PC-9 (cell line): Measurements from ENCODE around the gene PER2. TPM values are rescaled to one million over a fixed set of nuclear protein-coding genes. Genes with fewer than 3 reads are reported as not detected.
"Not testable (repeated sequence)": the region's sequence is repeated elsewhere in the genome, so short reads cannot be mapped to it uniquely, and the experiment has no call there.

Experiments used
- BruUV-seq: library from RNA; stranded (reverse); fragments of 400-500 nt; replicated peaks from 2 replicates; lab custom pipeline; 2021; lab: Mats Ljungman, UMichigan
- CTCF ChIA-PET: fragments of 300-600 bp; sonication (Branson Sonifier 250); formaldehyde crosslinking; loops from one replicate; lab custom pipeline; 2022; ENCODE audit warnings: antibody characterized with exemption; lab: Charles Lee
- POLR2A ChIA-PET: fragments of 300-600 bp; sonication (Branson Sonifier 250); formaldehyde crosslinking; loops from one replicate; lab custom pipeline; 2022; ENCODE audit warnings: antibody characterized with exemption; ENCODE audit not compliant: unreplicated experiment; lab: Charles Lee
- DNase-seq, 2 experiments: peaks; one replicate each; pipeline versions ENCODE4 v3.0.0 to v3.0.0-alpha.2; 2015 to 2022; ENCODE audit warnings: mixed read lengths in 1 of 2
- H2AFZ ChIP-seq: fragments of 200-600 bp; sonication (generic); 2 replicates; pipeline ENCODE4 v1.8.1; 2017; ENCODE audit warnings: antibody characterized with exemption
- H3F3A ChIP-seq: fragments of 200-600 bp; sonication (generic); 2 replicates; pipeline ENCODE4 v1.8.1; 2017; ENCODE audit warnings: antibody characterized with exemption, mild to moderate bottlenecking, low read depth; ENCODE audit not compliant: insufficient read depth
- H3K27ac ChIP-seq: fragments of 200-600 bp; sonication (generic); 2 replicates; pipeline ENCODE4 v1.6.1; 2016; ENCODE audit warnings: mixed run types
- H3K27me3 ChIP-seq: fragments of 200-600 bp; sonication (generic); 2 replicates; pipeline ENCODE4 v1.6.1; 2016; ENCODE audit warnings: low read depth, mixed run types; ENCODE audit not compliant: insufficient read depth
- H3K36me3 ChIP-seq: fragments of 200-600 bp; sonication (generic); 2 replicates; pipeline ENCODE4 v1.6.1; 2016; ENCODE audit warnings: low read depth, mixed run types
- H3K4me1 ChIP-seq: fragments of 200-600 bp; sonication (generic); replicated peaks from 2 replicates; pipeline ENCODE4 v1.6.1; 2016; ENCODE audit warnings: mixed run types; ENCODE audit not compliant: insufficient read depth
- H3K4me2 ChIP-seq: fragments of 200-600 bp; sonication (generic); 2 replicates; pipeline ENCODE4 v1.6.1; 2017; ENCODE audit warnings: mixed run types
- H3K4me3 ChIP-seq: fragments of 200-600 bp; sonication (generic); 2 replicates; pipeline ENCODE4 v1.6.1; 2016; ENCODE audit warnings: mixed run types
- H3K79me2 ChIP-seq: fragments of 200-600 bp; sonication (generic); 2 replicates; pipeline ENCODE4 v1.6.1; 2017; ENCODE audit warnings: low read depth, mixed run types
- H3K9me2 ChIP-seq: fragments of 200-600 bp; sonication (generic); 2 replicates; pipeline ENCODE4 v1.8.1; 2017; ENCODE audit warnings: mild to moderate bottlenecking; ENCODE audit not compliant: insufficient read depth
- H3K9me3 ChIP-seq: fragments of 200-600 bp; sonication (generic); 2 replicates; pipeline ENCODE4 v1.8.1; 2016; ENCODE audit warnings: low read depth; ENCODE audit not compliant: insufficient read depth
- H4K20me1 ChIP-seq: fragments of 200-600 bp; sonication (generic); 2 replicates; pipeline ENCODE4 v1.8.1; 2017; ENCODE audit not compliant: insufficient read depth
- EZH2 ChIP-seq: fragments of 200-600 bp; sonication (generic); IDR thresholded peaks from 2 replicates; pipeline ENCODE4 v1.8.0; 2017; ENCODE audit warnings: antibody characterized with exemption, low read depth
- intact Hi-C: fragments of 100-400 bp; cut with micrococcal nuclease; formaldehyde crosslinking; loops from one replicate; pipeline ENCODE4 v1.10.0; 2022; ENCODE audit not compliant: unreplicated experiment
- total RNA-seq: library from RNA; stranded (reverse); gene quantifications from 2 replicates; pipeline ENCODE4 v1.2.3, GENCODE V29; 2021
- TF ChIP-seq, protein P1 (sequence below): fragments of 200-600 bp; sonication (generic); conservative IDR thresholded peaks from 2 replicates; pipeline ENCODE4 v1.6.1; 2017; ENCODE audit warnings: mixed run types, antibody characterized with exemption, mild to moderate bottlenecking, moderate library complexity

The PER2 gene
- total RNA-seq, 1 experiment from 2014 or later: 18.9 TPM

DNA sequence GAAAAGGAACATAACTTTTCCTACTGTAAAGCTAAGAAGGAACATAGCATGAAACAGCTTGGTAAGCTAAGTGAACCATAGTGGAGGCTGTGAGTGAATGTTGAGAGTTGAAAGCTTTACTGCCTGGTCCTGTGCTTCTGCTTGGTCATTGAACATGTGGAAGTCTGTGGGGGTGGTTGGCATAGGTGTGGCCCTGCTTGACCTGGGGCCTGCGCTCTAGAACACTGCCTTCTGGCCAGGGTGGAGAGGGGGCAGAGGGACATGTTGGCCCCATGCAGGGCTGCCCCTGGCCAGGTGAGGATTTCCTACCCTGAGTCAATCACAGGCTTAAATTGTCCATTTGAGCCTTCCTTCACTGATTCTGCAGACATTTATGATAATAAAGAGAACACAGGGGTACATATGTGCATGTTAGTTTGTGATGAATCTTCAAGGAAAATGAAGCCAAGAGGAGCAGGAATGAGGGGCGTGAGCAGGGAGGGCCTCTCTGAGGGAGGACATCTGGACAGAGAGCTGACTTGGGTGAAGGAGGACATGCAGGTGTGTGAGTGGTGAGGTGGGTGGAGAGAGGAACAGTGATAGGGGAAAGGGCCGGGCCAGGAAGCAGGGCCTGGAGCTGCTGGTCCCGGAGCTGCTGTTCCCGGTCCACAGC, 48.5 kb upstream of the PER2 start:
- H3K9me2 ChIP-seq: no peaks in the 10 kb centered on the region
- no peak overlapping the region for H3K4me2 ChIP-seq
- H3K4me1 ChIP-seq: no peaks in the 10 kb centered on the region
- no peak overlapping the region for H3K4me3 ChIP-seq
- no peak for DNase-seq
- no peaks in the 10 kb centered on the region for H3K27me3 ChIP-seq
- intact Hi-C loops: loop anchor here (5.0 kb wide), 1 partner anchor 80 kb away; no protein-coding TSS in a partner anchor
- no peak overlapping the region for H2AFZ ChIP-seq
- TF ChIP-seq EZH2: no peak
- TF ChIP-seq, protein P1, sequence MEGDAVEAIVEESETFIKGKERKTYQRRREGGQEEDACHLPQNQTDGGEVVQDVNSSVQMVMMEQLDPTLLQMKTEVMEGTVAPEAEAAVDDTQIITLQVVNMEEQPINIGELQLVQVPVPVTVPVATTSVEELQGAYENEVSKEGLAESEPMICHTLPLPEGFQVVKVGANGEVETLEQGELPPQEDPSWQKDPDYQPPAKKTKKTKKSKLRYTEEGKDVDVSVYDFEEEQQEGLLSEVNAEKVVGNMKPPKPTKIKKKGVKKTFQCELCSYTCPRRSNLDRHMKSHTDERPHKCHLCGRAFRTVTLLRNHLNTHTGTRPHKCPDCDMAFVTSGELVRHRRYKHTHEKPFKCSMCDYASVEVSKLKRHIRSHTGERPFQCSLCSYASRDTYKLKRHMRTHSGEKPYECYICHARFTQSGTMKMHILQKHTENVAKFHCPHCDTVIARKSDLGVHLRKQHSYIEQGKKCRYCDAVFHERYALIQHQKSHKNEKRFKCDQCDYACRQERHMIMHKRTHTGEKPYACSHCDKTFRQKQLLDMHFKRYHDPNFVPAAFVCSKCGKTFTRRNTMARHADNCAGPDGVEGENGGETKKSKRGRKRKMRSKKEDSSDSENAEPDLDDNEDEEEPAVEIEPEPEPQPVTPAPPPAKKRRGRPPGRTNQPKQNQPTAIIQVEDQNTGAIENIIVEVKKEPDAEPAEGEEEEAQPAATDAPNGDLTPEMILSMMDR: no peak
- ChIA-PET POLR2A (no interaction called here), CTCF (interaction anchor here (1.0 kb wide), 1 partner anchor 47 kb away, joined by 3 read pairs; no protein-coding TSS in a partner anchor)
- H3K36me3 ChIP-seq: peaks cover 11% of the 10 kb centered on the region; the same call in 1 of the 2 replicates
- H4K20me1 ChIP-seq: peaks cover 13% of the 10 kb centered on the region
- no peak overlapping the region for H3K27ac ChIP-seq
- no peaks in the 10 kb centered on the region for H3F3A ChIP-seq
- H3K9me3 ChIP-seq: no peaks in the 10 kb centered on the region
- no TSS peak for BruUV-seq
- no peaks in the 10 kb centered on the region for H3K79me2 ChIP-seq

DNA sequence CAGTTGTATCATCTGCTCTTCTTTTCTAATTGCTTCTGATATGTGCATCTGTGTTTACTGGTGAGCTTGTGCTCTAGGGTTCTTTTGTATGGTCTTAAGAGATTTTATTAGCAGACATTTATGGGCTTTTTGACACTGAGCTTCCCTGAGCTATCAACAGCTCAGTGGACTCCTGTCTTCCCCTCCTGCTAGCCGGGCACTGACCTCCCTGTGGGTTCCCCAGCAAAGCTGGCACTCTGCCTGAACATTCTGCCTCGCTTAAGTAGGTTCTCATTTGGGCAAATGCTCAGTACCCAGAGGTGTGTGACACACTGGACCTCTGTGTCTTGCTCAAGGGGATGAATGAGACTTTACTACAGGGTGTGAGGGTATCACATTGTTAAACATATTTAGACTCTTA, 47.7 kb upstream of the PER2 start:
- TF ChIP-seq, protein P1: no peak
- no peak for TF ChIP-seq EZH2
- H3K4me2 ChIP-seq: no peak overlapping the region

DNA sequence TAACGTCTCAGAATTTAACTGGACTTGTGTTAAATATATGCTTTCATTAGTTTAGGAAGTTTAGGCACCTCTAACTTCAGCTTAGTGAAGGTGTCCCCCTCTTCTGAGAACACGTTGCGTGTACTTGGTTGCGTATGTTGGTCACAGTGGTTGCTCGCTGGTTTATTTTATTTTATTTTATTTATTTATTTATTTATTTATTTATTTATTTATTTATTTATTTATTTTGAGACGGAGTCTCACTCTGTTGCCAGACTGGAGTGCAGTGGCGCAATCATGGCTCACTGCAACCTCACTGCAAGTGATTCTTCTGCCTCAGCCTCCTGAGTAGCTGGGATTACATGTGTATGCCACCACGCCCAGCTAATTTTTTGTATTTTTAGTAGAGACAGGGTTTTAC, 47.2 kb upstream of the PER2 start:
- Histone ChIP-seq H4K20me1 (peaks cover 13% of the 10 kb centered on the region), H3K36me3 (peaks cover 14% of the 10 kb centered on the region)
- CTCF ChIA-PET, H3K27me3 ChIP-seq, POLR2A ChIA-PET, H3K9me2 ChIP-seq, H3K4me3 ChIP-seq, H3K79me2 ChIP-seq, H2AFZ ChIP-seq, H3K4me2 ChIP-seq, H3F3A ChIP-seq, H3K9me3 ChIP-seq, H3K27ac ChIP-seq, DNase-seq, BruUV-seq, H3K4me1 ChIP-seq: not testable (repeated sequence)
- intact Hi-C loops: loop anchor here (5.0 kb wide), 1 partner anchor 78 kb away; no protein-coding TSS in a partner anchor

More for the DNA sequence above, 47.7 kb upstream of the PER2 start:
- BruUV-seq: no TSS peak
- no peak overlapping the region for H2AFZ ChIP-seq
- peaks cover 11% of the 10 kb centered on the region; the same call in 1 of the 2 replicates for H3K36me3 ChIP-seq
- H3K79me2 ChIP-seq: no peaks in the 10 kb centered on the region
- H3K4me3 ChIP-seq: no peak overlapping the region
- H4K20me1 ChIP-seq: peaks cover 13% of the 10 kb centered on the region
- no peak overlapping the region for H3K27ac ChIP-seq
- H3K27me3 ChIP-seq: no peaks in the 10 kb centered on the region
- intact Hi-C loops: loop anchor here (5.0 kb wide), 1 partner anchor 79 kb away; no protein-coding TSS in a partner anchor
- ChIA-PET CTCF (interaction anchor here (0.6 kb wide), 1 partner anchor 400 kb away, joined by 3 read pairs; no protein-coding TSS in a partner anchor), POLR2A (no interaction called here)
- no peaks in the 10 kb centered on the region for H3K9me3 ChIP-seq
- no peak for DNase-seq
- H3K9me2 ChIP-seq: no peaks in the 10 kb centered on the region
- H3F3A ChIP-seq: no peaks in the 10 kb centered on the region
- H3K4me1 ChIP-seq: no peaks in the 10 kb centered on the region
